Suprapubic skin (tissue), 4 donors: ENCODE results near the gene DCAKD. TPM values are rescaled to one million over a fixed set of nuclear protein-coding genes. Genes with fewer than 3 reads are reported as not detected.

ENCODE experiments used
- DNase-seq, 2 donors: peaks; one replicate each; pipeline ENCODE4 v3.0.0-alpha.2; 2019; ENCODE audit warnings: low spot score in 2 of 2
- H3K27ac ChIP-seq: fragments of 200-600 bp; sonication (generic); one replicate; pipeline ENCODE4 v1.5.1; 2019
- H3K27me3 ChIP-seq: fragments of 200-600 bp; sonication (generic); one replicate; pipeline ENCODE4 v1.5.1; 2019
- H3K36me3 ChIP-seq: fragments of 200-600 bp; sonication (generic); one replicate; pipeline ENCODE4 v1.5.1; 2019
- H3K4me1 ChIP-seq: fragments of 200-600 bp; sonication (generic); one replicate; pipeline ENCODE4 v1.5.1; 2019
- H3K4me3 ChIP-seq: fragments of 200-600 bp; sonication (generic); one replicate; pipeline ENCODE4 v1.5.1; 2019; ENCODE audit warnings: mild to moderate bottlenecking
- H3K9me3 ChIP-seq: fragments of 200-600 bp; sonication (generic); one replicate; pipeline ENCODE4 v1.5.1; 2019
- CTCF ChIP-seq, 2 donors: fragments of 200-600 bp in 1 of 2; fragments of 450-650 bp in 1 of 2; sonication (generic) in 1 of 2; IDR thresholded peaks; one replicate each; pipeline ENCODE4 v1.5.1; 2016 to 2019; ENCODE audit warnings: antibody characterized with exemption in 2 of 2, mild to moderate bottlenecking in 1 of 2, moderate library complexity in 1 of 2
- EP300 ChIP-seq: sonication (generic); formaldehyde crosslinking; IDR thresholded peaks from one replicate; pipeline ENCODE4 v1.6.1; 2017; ENCODE audit warnings: antibody characterized with exemption
- POLR2A ChIP-seq, 2 donors: fragments of 450-650 bp; IDR thresholded peaks; one replicate each; pipeline ENCODE4 v1.6.1; 2017; ENCODE audit warnings: antibody characterized with exemption in 2 of 2, mild to moderate bottlenecking in 2 of 2, moderate library complexity in 2 of 2
- POLR2AphosphoS5 ChIP-seq, 3 donors: sonication (generic); formaldehyde crosslinking; IDR thresholded peaks; one replicate each; pipeline ENCODE4 v1.6.1; 2017; ENCODE audit warnings: antibody characterized with exemption in 3 of 3
- WGBS: methylation state at CpG from one replicate; pipeline ENCODE4 v1.1.5; 2018; 5-methylcytosine and 5-hydroxymethylcytosine counted together
- total RNA-seq, 4 donors: library from RNA; depleted of rRNA; stranded (reverse); fragments of >200 nt; gene quantifications; one replicate each; pipeline ENCODE4 v1.1.0, GENCODE V29; 2016

The DCAKD gene
- total RNA-seq, 4 donors from 2014 or later = 49.1 to 68.5 (median 60.9) TPM

GRCh38 chr17:44989552-44990138 is 61.8 kb downstream of the DCAKD start:
- DNase-seq = no peak
- Histone ChIP-seq H3K27me3 (peaks cover 35% of the 10 kb centered on the region), H3K36me3 (no peaks in the 10 kb centered on the region), H3K27ac (no peak overlapping the region), H3K9me3 (no peaks in the 10 kb centered on the region), H3K4me1 (peaks cover 8% of the 10 kb centered on the region), H3K4me3 (no peak overlapping the region)
- TF ChIP-seq POLR2A (IDR thresholded peaks at IDR 0.05) (no peak), POLR2AphosphoS5 (IDR thresholded peaks at IDR 0.05) (no peak), CTCF (IDR thresholded peaks at IDR 0.05) (no peak)
- WGBS = 91% methylated on average over 16 of the region's 17 CpGs

GRCh38 chr17:44988044-44988942 is 63.1 kb downstream of the DCAKD start:
- Histone ChIP-seq H3K36me3 (no peaks in the 10 kb centered on the region), H3K27ac (no peak overlapping the region), H3K27me3 (peaks cover 34% of the 10 kb centered on the region), H3K4me3 (no peak overlapping the region), H3K9me3 (no peaks in the 10 kb centered on the region), H3K4me1 (peaks cover 8% of the 10 kb centered on the region)
- TF ChIP-seq EP300 (no peak), CTCF (IDR thresholded peaks at IDR 0.05) (no peak), POLR2A (IDR thresholded peaks at IDR 0.05) (no peak), POLR2AphosphoS5 (IDR thresholded peaks at IDR 0.05) (no peak)
- WGBS = 66% methylated on average over 14 of the region's 34 CpGs
- no peak for DNase-seq

- no peak overlapping the region for H3K4me3 ChIP-seq
- H3K27me3 ChIP-seq = peaks cover 44% of the 10 kb centered on the region
- 83% methylated on average over 2 of the region's 4 CpGs for WGBS
- no peak for DNase-seq
- H3K27ac ChIP-seq = no peak overlapping the region
- no peaks in the 10 kb centered on the region for H3K36me3 ChIP-seq
- peaks cover 8% of the 10 kb centered on the region for H3K4me1 ChIP-seq
- H3K9me3 ChIP-seq = no peaks in the 10 kb centered on the region
- TF ChIP-seq POLR2A (IDR thresholded peaks at IDR 0.05) = no peak
- no peak for TF ChIP-seq CTCF (IDR thresholded peaks at IDR 0.05)
- no peak for TF ChIP-seq POLR2AphosphoS5 (IDR thresholded peaks at IDR 0.05)
- TF ChIP-seq EP300 = no peak
Measured at GRCh38 chr17:44983563-44983962, 67.9 kb downstream of the DCAKD start.

GRCh38 chr17:44982113-44982702 is 69.2 kb downstream of the DCAKD start:
- Histone ChIP-seq H3K27ac (no peak overlapping the region), H3K9me3 (no peaks in the 10 kb centered on the region), H3K4me1 (peaks cover 3% of the 10 kb centered on the region), H3K36me3 (no peaks in the 10 kb centered on the region), H3K27me3 (peaks cover 42% of the 10 kb centered on the region), H3K4me3 (no peak overlapping the region)
- no peak for TF ChIP-seq POLR2A (IDR thresholded peaks at IDR 0.05)
- 96% methylated on average over 3 of the region's 3 CpGs for WGBS
- no peak for DNase-seq

GRCh38 chr17:44981221-44981968 is 70.0 kb downstream of the DCAKD start:
- H3K9me3 ChIP-seq = no peaks in the 10 kb centered on the region
- H3K4me1 ChIP-seq = no peaks in the 10 kb centered on the region
- WGBS = 47% methylated on average over 12 of the region's 12 CpGs
- peaks cover 41% of the 10 kb centered on the region for H3K27me3 ChIP-seq
- no peak overlapping the region for H3K27ac ChIP-seq
- DNase-seq = no peak
- H3K36me3 ChIP-seq = no peaks in the 10 kb centered on the region
- H3K4me3 ChIP-seq = no peak overlapping the region
- TF ChIP-seq POLR2AphosphoS5 (IDR thresholded peaks at IDR 0.05) (no peak), CTCF (IDR thresholded peaks at IDR 0.05) (no peak), POLR2A (IDR thresholded peaks at IDR 0.05) (no peak), EP300 (no peak)
